ENCODE data around the gene TRNP1. TPM values are rescaled to one million over a fixed set of nuclear protein-coding genes. Genes with fewer than 3 reads are reported as not detected.

TRNP1 gene
- total and polyA plus RNA-seq, 2 experiments from 2014 or later, result 19.1 to 327 TPM

GRCh38 chr1:26951821-26952497 is 41.5 kb upstream of the TRNP1 start:
- H3F3A ChIP-seq (ENCODE audit: insufficient read depth), result peaks cover 7% of the 10 kb centered on the region; the same call in 1 of the 2 replicates
- TF ChIP-seq EZH2phosphoT487 (IDR thresholded peaks at IDR 0.05; ENCODE audit: insufficient read depth, low read depth) (no peak), EZH2 (IDR thresholded peaks at IDR 0.05; ENCODE audit: insufficient read depth, poor library complexity, severe bottlenecking) (no peak)
- WGBS, 2 experiments (ENCODE audit: low coverage in 1 of 2, low lambda C conversion rate in 2 of 2, missing lambda C conversion rate in 2 of 2), result 89 to 92% methylated on average over 21 to 23 of the region's 24 CpGs

GRCh38 chr1:26953374-26953773 is 40.1 kb upstream of the TRNP1 start:
- H3K9ac ChIP-seq, result no peak overlapping the region
- H3K79me2 ChIP-seq (ENCODE audit: insufficient read depth), result no peaks in the 10 kb centered on the region
- no peaks in the 10 kb centered on the region for H3K27me3 ChIP-seq (replicated peaks; ENCODE audit: insufficient read depth)
- no peaks in the 10 kb centered on the region for H3K36me3 ChIP-seq (ENCODE audit: low read depth)
- peaks cover 3% of the 10 kb centered on the region; the same call in 1 of the 2 replicates for H3F3A ChIP-seq (ENCODE audit: insufficient read depth)
- TF ChIP-seq EZH2phosphoT487 (IDR thresholded peaks at IDR 0.05; ENCODE audit: insufficient read depth, low read depth) (no peak), EZH2 (IDR thresholded peaks at IDR 0.05; ENCODE audit: insufficient read depth, poor library complexity, severe bottlenecking) (no peak)
- no peaks in the 10 kb centered on the region for H3K9me3 ChIP-seq (ENCODE audit: low read depth)
- no peaks in the 10 kb centered on the region for H3K9me2 ChIP-seq (ENCODE audit: insufficient read depth)
- no peak for DNase-seq
- no peak overlapping the region for H3K4me2 ChIP-seq (ENCODE audit: unreplicated experiment)
- no peaks in the 10 kb centered on the region for H4K20me1 ChIP-seq (ENCODE audit: insufficient read depth)
- no peak overlapping the region for H3K4me3 ChIP-seq
- 82 to 89% methylated on average over 5 of the region's 5 CpGs for WGBS, 2 experiments (ENCODE audit: low coverage in 1 of 2, low lambda C conversion rate in 2 of 2, missing lambda C conversion rate in 2 of 2)
- no peak overlapping the region for H2AFZ ChIP-seq
- H3K27ac ChIP-seq, result no peak overlapping the region
- in situ Hi-C loops (cut with MboI), result no loop called here
- H3K4me1 ChIP-seq (ENCODE audit: insufficient read depth), result no peaks in the 10 kb centered on the region

More at GRCh38 chr1:26951821-26952497, 41.5 kb upstream of the TRNP1 start:
- Histone ChIP-seq H3K36me3 (ENCODE audit: low read depth) (peaks cover under 1% of the 10 kb centered on the region; the same call in 1 of the 2 replicates), H3K9me3 (ENCODE audit: low read depth) (no peaks in the 10 kb centered on the region), H3K27ac (no peak overlapping the region), H3K9ac (no peak overlapping the region), H3K79me2 (ENCODE audit: insufficient read depth) (no peaks in the 10 kb centered on the region), H3K27me3 (replicated peaks; ENCODE audit: insufficient read depth) (no peaks in the 10 kb centered on the region), H4K20me1 (ENCODE audit: insufficient read depth) (no peaks in the 10 kb centered on the region), H3K9me2 (ENCODE audit: insufficient read depth) (no peaks in the 10 kb centered on the region), H3K4me3 (no peak overlapping the region), H3K4me2 (ENCODE audit: unreplicated experiment) (no peak overlapping the region), H3K4me1 (ENCODE audit: insufficient read depth) (no peaks in the 10 kb centered on the region), H2AFZ (no peak overlapping the region)
- DNase-seq, result no peak
- in situ Hi-C loops (cut with MboI), result no loop called here

- Histone ChIP-seq H3K9me3 (ENCODE audit: low read depth) (no peaks in the 10 kb centered on the region), H3K9me2 (ENCODE audit: insufficient read depth) (no peaks in the 10 kb centered on the region), H3K36me3 (ENCODE audit: low read depth) (no peaks in the 10 kb centered on the region), H3K4me3 (no peak overlapping the region), H3K9ac (no peak overlapping the region), H3K79me2 (ENCODE audit: insufficient read depth) (no peaks in the 10 kb centered on the region), H4K20me1 (ENCODE audit: insufficient read depth) (no peaks in the 10 kb centered on the region), H3K4me2 (ENCODE audit: unreplicated experiment) (no peak overlapping the region), H3K4me1 (ENCODE audit: insufficient read depth) (peaks cover 3% of the 10 kb centered on the region; the same call in 1 of the 2 replicates), H3K27me3 (replicated peaks; ENCODE audit: insufficient read depth) (peaks cover 9% of the 10 kb centered on the region; the same call in 1 of the 2 replicates), H3F3A (ENCODE audit: insufficient read depth) (peaks cover 9% of the 10 kb centered on the region), H2AFZ (no peak overlapping the region), H3K27ac (no peak overlapping the region)
- 68 to 72% methylated on average over 3 of the region's 3 CpGs for WGBS, 2 experiments (ENCODE audit: low coverage in 1 of 2, low lambda C conversion rate in 2 of 2, missing lambda C conversion rate in 2 of 2)
- DNase-seq, result no peak
- in situ Hi-C loops (cut with MboI), result no loop called here
- TF ChIP-seq EZH2 (IDR thresholded peaks at IDR 0.05; ENCODE audit: insufficient read depth, poor library complexity, severe bottlenecking), result no peak
Observed at GRCh38 chr1:26956321-26956720, 37.2 kb upstream of the TRNP1 start.

- peaks cover 9% of the 10 kb centered on the region; the same call in 1 of the 2 replicates for H3K27me3 ChIP-seq (replicated peaks; ENCODE audit: insufficient read depth)
- H3K4me2 ChIP-seq (ENCODE audit: unreplicated experiment), result no peak overlapping the region
- no peak overlapping the region for H3K4me3 ChIP-seq
- no peaks in the 10 kb centered on the region for H3K9me3 ChIP-seq (ENCODE audit: low read depth)
- no peak overlapping the region for H2AFZ ChIP-seq
- in situ Hi-C loops (cut with MboI), result no loop called here
- H3F3A ChIP-seq (ENCODE audit: insufficient read depth), result peaks cover 19% of the 10 kb centered on the region
- WGBS, 2 experiments (ENCODE audit: low coverage in 1 of 2, low lambda C conversion rate in 2 of 2, missing lambda C conversion rate in 2 of 2), result 79 to 86% methylated on average over 3 of the region's 3 CpGs
- no peak for DNase-seq
- H3K9ac ChIP-seq, result no peak overlapping the region
- H4K20me1 ChIP-seq (ENCODE audit: insufficient read depth), result no peaks in the 10 kb centered on the region
- H3K9me2 ChIP-seq (ENCODE audit: insufficient read depth), result no peaks in the 10 kb centered on the region
- no peak overlapping the region for H3K27ac ChIP-seq
- peaks cover 13% of the 10 kb centered on the region for H3K4me1 ChIP-seq (ENCODE audit: insufficient read depth)
- TF ChIP-seq EZH2 (IDR thresholded peaks at IDR 0.05; ENCODE audit: insufficient read depth, poor library complexity, severe bottlenecking) (no peak), EZH2phosphoT487 (IDR thresholded peaks at IDR 0.05; ENCODE audit: insufficient read depth, low read depth) (no peak)
- no peaks in the 10 kb centered on the region for H3K79me2 ChIP-seq (ENCODE audit: insufficient read depth)
- no peaks in the 10 kb centered on the region for H3K36me3 ChIP-seq (ENCODE audit: low read depth)
Observed at GRCh38 chr1:26957306-26957705, 36.2 kb upstream of the TRNP1 start.

Data from GM23248 (cell line).